ENCODE results near the gene OLFM1. TPM values are rescaled to one million over a fixed set of nuclear protein-coding genes. Genes with fewer than 3 reads are reported as not detected.

OLFM1 gene
- total RNA-seq, 1 donor from 2014 or later = 2.8 TPM

GRCh38 chr9:135167356-135167755, 79.9 kb downstream of the OLFM1 start:
- no peak for DNase-seq (ENCODE audit: low spot score)
- no peak overlapping the region for H3K4me3 Mint-ChIP-seq (ENCODE audit: unreplicated experiment)
- H3K9me3 Mint-ChIP-seq (ENCODE audit: low read depth) = no peaks in the 10 kb centered on the region
- TF ChIP-seq, protein P1, sequence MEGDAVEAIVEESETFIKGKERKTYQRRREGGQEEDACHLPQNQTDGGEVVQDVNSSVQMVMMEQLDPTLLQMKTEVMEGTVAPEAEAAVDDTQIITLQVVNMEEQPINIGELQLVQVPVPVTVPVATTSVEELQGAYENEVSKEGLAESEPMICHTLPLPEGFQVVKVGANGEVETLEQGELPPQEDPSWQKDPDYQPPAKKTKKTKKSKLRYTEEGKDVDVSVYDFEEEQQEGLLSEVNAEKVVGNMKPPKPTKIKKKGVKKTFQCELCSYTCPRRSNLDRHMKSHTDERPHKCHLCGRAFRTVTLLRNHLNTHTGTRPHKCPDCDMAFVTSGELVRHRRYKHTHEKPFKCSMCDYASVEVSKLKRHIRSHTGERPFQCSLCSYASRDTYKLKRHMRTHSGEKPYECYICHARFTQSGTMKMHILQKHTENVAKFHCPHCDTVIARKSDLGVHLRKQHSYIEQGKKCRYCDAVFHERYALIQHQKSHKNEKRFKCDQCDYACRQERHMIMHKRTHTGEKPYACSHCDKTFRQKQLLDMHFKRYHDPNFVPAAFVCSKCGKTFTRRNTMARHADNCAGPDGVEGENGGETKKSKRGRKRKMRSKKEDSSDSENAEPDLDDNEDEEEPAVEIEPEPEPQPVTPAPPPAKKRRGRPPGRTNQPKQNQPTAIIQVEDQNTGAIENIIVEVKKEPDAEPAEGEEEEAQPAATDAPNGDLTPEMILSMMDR (IDR thresholded peaks at IDR 0.05) = no peak
- H3K36me3 Mint-ChIP-seq (ENCODE audit: low read depth) = no peaks in the 10 kb centered on the region
- H3K27me3 Mint-ChIP-seq (ENCODE audit: low read depth) = peaks cover 53% of the 10 kb centered on the region
- no peak overlapping the region for H3K27ac Mint-ChIP-seq (ENCODE audit: unreplicated experiment)
- H3K4me1 Mint-ChIP-seq (ENCODE audit: low read depth) = no peaks in the 10 kb centered on the region

- no peaks in the 10 kb centered on the region for H3K4me1 Mint-ChIP-seq (ENCODE audit: low read depth)
- no peaks in the 10 kb centered on the region for H3K36me3 Mint-ChIP-seq (ENCODE audit: low read depth)
- DNase-seq (ENCODE audit: low spot score) = no peak
- no peak overlapping the region for H3K27ac Mint-ChIP-seq (ENCODE audit: unreplicated experiment)
- peaks cover 55% of the 10 kb centered on the region for H3K27me3 Mint-ChIP-seq (ENCODE audit: low read depth)
- H3K9me3 Mint-ChIP-seq (ENCODE audit: low read depth) = no peaks in the 10 kb centered on the region
- no peak overlapping the region for H3K4me3 Mint-ChIP-seq (ENCODE audit: unreplicated experiment)
- TF ChIP-seq, protein P1 (IDR thresholded peaks at IDR 0.05) = no peak
Measured at GRCh38 chr9:135167849-135168655, 80.6 kb downstream of the OLFM1 start.

- Mint-ChIP-seq H3K4me1 (ENCODE audit: low read depth) (no peaks in the 10 kb centered on the region), H3K36me3 (ENCODE audit: low read depth) (no peaks in the 10 kb centered on the region), H3K4me3 (ENCODE audit: unreplicated experiment) (no peak overlapping the region), H3K27me3 (ENCODE audit: low read depth) (peaks cover 51% of the 10 kb centered on the region), H3K27ac (ENCODE audit: unreplicated experiment) (no peak overlapping the region), H3K9me3 (ENCODE audit: low read depth) (no peaks in the 10 kb centered on the region)
- DNase-seq (ENCODE audit: low spot score) = no peak
- TF ChIP-seq, protein P1 (IDR thresholded peaks at IDR 0.05) = no peak
Measured at GRCh38 chr9:135169709-135170226, 82.3 kb downstream of the OLFM1 start.

GRCh38 chr9:135170535-135170934, 83.1 kb downstream of the OLFM1 start:
- H3K27ac Mint-ChIP-seq (ENCODE audit: unreplicated experiment) = no peak overlapping the region
- no peak overlapping the region for H3K4me3 Mint-ChIP-seq (ENCODE audit: unreplicated experiment)
- TF ChIP-seq, protein P1 (IDR thresholded peaks at IDR 0.05) = no peak
- H3K9me3 Mint-ChIP-seq (ENCODE audit: low read depth) = no peaks in the 10 kb centered on the region
- peaks cover 47% of the 10 kb centered on the region for H3K27me3 Mint-ChIP-seq (ENCODE audit: low read depth)
- no peaks in the 10 kb centered on the region for H3K4me1 Mint-ChIP-seq (ENCODE audit: low read depth)
- no peak for DNase-seq (ENCODE audit: low spot score)
- H3K36me3 Mint-ChIP-seq (ENCODE audit: low read depth) = no peaks in the 10 kb centered on the region

Other genes starting within 250 kb of the OLFM1 start
- gene FCN2, start 206.9 kb upstream of the OLFM1 start, total RNA-seq = not detected in 3 replicates
- not detected in 3 replicates for gene FCN1, start 169.8 kb upstream of the OLFM1 start, total RNA-seq